HuH-7 (cell line): Measurements from ENCODE around the gene COL23A1.
"Not testable (repeated sequence)": the region's sequence is repeated elsewhere in the genome, so short reads cannot be mapped to it uniquely, and the experiment has no call there.

Experiments
- DNase-seq: peaks from one replicate; pipeline ENCODE4 v3.0.0; 2011; ENCODE audit warnings: low spot score

The COL23A1 gene

DNA sequence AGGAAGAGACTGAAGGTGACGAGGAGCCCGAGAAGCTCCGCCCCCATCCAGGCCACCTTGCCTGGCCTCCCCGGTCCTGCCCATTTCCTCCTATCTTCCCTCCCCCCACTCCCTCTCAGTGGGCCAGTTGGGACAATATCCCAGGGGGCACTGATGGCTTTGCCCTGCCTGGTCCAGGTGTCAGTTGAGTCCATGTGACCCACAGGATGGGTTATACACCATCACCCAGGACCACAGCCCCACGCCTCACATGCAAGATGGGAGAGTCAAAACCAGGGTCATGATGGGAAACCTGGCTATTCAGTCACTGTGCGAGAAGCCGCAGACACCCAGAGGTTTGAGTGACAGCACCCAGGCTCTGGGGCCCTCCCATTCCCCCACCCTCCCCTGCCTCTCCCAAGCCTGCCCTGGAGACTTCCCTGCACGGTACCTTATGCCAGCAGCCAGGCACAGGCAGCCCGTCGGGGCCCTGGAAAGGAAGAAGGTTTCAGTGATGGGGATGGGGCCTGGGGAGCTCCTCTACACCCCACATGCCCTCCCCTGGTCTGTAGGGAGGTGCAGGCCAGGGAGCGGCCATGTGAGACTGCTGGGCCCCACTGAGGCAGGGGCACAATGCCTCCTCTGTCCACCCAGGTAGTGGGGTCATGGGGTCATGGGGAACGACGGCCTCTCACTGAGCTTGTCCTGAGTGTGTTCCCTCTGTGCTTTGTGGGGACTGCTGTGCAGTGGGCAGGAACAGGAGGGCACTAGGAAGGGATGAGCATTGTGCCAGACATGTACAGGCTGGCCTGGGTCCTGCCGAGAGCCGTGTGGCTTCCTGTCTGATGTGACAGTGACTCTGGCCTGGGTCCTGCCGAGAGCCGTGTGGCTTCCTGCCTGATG, 351.2 kb downstream of the COL23A1 start:
- DNase-seq, result no peak

DNA sequence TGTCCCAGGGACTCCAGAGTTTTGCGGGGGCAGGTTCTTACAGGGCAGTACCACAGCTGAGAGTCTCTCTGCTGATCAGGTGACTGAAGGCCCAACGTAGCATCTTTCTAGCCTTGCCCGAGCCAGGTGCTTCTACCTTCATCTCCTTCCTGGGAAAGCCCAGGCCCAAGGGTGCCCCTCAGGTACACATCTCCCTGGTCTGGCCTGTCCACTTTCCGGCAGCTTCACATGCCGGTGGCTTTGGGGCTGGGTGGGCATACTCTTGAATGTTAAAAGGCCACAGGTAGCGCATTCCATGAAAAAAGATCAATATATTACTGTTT, 351.9 kb downstream of the COL23A1 start:
- no peak for DNase-seq

DNA sequence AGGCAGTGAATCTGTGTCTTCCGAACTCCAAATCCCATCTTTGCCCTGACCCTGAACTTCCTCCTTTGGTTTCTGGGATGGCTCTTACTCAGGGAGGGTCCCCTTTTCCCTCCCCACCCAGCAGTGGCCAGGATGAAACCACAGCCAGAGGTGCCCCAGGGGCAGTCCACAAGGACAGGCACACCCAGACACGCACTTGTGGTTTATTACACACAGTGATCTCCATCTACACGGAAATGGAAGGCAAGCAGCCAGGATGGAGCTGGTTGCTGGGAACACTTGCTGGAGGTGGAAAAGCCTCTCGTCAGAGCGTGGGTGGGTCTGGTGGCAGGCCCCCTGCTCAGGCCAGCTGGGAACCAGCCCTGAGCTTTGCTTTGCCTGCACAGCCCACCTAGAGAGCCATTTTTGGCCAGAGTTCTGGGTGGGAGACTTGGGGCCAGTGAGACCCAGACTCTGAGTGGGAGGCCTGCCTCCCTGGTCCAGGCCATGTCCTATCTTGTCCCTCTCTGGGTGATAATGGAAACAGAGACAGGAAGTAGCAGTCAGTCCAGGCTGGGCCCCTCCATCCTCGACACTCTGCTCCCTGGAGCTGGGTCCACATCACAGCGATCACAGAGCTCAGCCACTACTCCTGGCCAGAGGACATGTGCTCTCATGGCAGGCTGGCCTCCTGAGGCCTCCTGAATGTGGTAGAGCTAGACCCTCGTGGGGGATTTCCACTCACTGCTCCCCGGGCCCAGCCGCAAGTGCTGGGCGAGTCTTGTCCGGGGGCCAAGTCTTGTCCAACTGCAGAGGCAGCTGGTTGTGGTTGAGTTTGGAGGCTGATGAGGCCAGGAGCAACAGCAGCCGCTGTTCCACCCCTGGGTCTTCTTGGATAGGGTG, 352.5 kb downstream of the COL23A1 start:
- DNase-seq, result no peak

DNA sequence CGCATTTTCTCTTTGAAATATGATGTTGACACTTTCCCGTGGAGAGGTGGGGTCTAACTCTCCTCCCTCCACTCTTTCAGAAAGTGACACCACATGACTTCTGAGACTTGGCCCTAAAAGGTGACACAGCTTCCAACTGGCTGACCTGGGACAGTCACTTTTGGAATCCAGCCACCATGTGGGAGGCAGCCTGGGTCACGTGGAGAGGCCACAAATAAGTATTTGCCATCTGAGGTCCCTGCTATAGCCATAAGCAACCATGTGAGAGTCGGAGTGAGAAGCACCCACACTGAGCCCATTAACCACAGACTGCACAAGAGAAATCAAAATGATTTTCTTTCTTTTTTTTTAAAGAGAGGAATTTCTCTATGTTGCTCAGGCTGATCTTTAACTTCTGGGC, 353.5 kb downstream of the COL23A1 start:
- DNase-seq, result no peak

DNA sequence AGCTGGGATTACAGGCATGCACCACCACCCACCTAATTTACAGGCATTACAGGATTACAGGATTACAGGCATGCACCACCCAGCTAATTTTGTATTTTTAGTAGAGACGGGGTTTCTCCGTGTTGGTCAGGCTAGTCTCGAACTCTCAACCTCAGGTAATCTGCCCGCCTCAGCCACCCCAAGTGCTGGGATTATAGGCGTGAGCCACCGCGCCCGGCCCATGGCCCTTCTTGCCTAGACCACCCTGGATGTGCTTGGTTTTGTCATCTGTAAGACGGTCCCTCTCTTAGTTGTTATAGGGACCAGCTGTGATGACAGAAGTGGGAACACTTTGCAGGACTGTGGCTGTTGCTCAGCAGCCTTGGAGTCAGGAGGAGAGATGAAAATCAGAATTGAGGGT, 354.1 kb downstream of the COL23A1 start:
- DNase-seq, result no peak

DNA sequence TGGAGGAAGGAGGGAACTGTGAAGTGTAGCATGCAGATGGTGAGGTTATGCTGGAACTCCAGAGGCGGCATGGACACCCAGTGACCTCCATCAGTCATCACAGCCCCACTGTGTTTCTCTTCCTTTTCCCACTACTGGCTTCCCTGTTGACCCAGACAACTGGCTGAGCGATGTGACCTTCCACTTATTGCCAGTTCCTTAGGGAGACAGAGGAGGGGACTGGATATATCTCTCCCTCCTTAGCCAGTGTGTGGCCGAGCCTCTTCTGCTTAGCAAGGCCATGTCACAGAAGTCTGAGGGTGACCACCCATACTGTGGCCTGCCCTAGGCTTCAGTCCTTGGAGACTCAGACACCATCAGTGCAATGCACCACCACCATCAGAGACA, 354.6 kb downstream of the COL23A1 start:
- no peak for DNase-seq

DNA sequence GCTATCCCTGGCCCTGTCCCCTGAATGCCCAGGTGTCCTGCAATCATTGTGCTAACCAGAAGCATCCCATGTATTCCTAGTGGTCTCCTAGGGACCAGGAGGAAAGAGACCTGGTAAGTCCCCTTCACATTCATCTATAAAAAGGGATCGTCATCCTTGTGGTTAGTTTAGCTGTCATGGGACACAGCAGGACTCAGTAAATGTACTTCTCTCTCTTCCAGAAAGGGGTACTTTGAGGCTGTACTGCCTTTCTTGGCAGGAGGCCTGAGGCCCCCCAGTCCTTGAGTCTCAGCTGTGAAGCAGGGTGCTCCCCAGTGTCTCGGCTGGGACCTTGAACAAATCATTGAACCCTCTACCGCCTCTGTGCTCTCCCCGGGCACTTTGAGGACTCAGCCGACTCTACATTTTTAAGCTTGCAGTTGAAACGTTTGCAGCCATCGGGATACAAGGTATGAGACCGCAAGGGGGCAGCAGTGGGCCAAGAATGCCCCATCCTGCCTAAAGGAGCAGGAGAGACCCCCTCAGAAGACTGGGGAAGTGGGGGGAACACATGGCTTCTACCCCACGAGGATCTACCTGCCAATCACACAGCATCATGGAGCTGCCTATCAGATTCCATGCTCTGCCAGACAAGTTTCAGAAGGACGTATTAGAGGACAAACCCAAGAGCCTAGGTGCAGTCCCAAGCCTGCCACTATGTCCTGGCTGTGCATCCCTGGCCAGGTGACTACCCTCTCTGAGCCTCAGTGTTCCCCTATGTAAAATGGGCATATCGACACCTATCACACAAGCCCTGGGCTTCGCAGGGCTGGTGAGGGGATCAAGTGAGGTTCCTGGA, 355.2 kb downstream of the COL23A1 start:
- peak; percentile 95 for DNase-seq

DNA sequence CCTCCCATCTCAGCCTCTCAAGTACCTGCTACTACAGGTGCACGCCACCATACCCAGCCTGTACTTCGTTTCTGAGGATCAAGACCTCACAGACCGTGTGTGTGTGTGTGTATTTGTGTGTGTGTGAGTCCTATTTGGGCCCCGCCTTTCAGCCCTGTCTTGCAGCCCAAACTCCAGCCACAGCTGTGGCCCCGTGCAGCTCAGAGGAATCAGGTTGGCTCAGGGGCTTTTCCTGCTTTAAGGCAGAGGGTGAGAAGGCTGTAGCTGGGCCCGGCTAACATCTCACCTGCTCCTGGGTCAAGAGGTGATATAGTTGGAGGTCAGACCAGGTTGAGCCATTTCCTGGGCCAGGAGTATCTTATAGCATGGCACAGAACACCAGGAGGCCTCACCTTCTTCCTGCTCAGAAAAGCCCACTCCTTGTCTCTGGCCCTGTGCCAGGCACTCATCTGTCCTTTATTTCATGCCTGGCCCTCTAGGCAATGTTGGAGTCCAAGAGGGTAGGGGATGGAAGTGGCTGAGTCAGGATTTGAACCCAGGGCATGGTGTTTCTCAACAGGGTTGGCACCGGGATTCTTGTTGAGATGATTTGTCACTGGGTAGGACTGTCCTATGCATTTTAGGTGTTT, 356.0 kb downstream of the COL23A1 start:
- no peak for DNase-seq

DNA sequence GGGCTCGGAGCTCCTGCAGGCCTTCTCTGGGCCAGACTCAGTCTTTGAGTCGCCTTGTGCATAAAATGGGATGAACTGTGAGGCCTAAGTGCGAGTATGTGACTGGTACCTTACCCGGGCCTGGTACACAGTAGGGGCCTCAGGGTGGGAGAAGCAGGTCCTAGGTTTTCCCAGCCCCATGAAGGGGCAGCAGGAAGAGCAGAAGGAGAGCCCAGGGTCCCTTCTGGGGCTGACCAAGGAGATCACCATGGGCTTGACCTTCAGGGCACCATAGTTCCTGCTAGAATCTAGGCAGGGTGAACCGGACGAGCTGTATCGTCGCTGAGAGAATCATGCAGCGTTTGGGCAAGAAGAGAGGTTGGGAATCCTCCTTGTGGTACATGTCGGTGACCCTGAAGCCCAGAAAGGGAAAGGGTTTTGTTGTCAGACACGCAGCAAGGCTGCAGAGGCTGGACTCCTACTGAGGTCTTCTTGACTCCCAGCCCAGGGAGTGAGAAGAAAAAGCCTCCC, 357.2 kb downstream of the COL23A1 start:
- no peak for DNase-seq

DNA sequence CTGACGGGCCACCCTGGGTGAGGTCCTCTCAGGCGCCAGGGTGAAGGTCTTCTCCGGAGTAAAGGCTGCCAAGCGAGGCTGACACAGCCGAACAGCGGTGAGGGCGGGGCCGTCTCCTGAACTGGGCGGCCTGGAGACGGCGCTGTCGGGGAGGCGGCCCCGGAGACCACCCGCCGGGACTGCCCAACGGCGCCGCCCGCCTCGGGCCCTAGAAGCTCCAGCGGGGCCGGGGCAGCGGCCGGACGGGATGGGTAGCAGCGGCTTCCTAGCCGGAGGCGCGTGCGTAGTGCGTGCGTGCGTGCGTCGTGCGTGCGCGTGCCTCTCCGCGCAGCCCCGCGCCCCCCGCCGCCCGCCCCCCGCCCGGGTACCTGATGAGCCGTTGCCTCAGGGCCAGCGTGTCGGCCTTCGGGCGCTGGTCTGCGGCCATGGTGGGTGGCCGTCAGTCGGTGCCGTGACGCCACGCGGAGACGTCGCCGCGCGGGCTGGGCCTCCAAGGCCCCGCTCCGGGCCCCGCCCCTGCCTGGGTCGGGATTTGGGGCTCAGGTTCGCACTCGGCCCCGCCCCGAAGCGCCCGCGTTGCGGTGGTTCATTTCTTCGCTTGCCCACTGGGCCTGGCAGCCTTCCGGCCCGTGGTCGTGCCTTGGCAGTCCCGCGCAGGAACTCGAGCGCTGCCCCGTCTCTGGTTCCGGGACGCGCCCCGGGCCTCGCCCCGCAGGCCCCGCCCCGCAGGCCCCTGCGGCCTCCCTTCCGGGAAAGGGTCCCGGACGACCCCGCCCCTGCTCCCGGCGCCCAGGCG, 357.9 kb downstream of the COL23A1 start, which contains the start of gene PHYKPL:
PHYKPL (minus strand) TSS at position 679 of the 796 bp plus-strand sequence; CDS start at position 427, 252 bp downstream.
- peak; percentile 78 for DNase-seq

DNA sequence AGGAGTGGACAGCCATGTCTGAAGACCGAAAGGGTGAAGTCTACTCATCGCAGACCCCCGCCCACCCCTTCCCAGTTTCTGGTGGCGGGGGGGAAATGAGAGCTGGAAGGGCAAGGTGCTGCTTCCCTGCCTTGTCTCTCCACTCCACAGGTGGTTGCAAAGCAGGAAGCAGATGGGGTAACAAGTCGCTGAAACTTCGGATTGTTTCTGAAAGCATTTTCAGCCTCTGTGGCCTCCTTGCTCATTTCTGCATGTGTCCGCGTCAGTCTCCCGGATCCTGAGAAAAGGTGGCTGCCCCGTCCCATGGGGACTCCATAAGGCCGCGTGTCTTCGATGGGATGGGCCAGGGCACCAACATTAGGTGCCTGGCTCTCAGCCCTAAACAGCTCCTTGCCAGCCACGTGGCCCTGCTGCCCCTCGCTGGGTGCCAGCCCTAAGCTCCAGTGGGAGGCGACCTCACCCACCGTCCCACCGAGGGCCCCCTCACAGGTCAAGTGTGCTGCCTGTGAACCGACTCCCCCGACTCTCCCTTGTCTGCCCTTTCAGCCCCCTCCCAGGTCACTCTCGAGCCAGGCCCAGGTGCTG, 358.6 kb downstream of the COL23A1 start:
- no peak for DNase-seq

DNA sequence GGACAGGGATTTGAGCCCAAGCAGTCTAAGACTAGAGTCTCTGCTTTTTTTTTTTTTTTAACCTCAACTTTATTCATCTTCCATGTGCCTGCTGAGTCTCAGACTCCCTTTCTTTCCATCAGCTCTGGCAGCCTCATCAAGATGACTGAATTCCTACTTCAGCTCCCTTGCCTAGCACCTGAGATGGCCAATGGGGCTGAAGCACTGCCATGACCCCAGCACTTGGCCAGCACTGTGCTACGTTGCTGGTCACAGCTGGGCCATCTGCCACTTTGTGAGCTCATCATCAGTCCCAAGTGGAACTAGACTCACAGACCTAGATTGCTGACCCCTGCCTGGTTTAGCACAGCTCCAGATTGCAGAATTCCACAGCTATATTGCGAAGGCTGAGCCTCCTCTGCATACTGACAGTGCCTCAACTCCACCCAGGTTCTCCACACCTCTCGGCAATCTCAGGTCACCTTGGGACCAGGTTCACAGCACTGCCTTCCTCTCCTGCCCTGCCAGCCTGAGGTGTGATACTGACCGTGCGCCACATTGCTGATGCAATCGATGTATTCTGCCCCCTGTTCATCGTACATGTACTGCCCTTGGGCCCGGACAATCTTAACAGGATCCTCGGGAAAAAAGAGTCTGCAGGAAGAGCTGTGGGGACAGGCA, 359.2 kb downstream of the COL23A1 start:
- no peak for DNase-seq

DNA sequence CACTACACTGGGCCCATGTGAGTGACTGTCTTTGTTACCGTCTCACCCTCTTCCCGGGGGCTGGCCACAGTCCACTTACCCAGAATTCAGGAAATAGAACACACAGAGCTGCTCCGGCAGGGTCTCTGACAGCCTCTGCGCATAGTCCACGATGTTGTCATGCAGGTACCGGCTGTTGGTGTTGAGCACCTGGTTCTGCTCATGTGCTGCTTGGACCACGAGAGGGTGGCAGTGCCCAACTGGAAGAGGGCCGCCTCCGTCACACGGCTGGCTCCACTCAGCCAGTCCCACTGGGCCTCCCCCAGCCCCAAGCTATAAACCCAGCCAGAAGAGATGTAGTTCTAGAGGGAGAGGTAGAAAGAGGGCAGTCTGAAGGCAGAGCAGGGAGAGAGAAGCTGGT, 360.3 kb downstream of the COL23A1 start:
- DNase-seq, result no peak

DNA sequence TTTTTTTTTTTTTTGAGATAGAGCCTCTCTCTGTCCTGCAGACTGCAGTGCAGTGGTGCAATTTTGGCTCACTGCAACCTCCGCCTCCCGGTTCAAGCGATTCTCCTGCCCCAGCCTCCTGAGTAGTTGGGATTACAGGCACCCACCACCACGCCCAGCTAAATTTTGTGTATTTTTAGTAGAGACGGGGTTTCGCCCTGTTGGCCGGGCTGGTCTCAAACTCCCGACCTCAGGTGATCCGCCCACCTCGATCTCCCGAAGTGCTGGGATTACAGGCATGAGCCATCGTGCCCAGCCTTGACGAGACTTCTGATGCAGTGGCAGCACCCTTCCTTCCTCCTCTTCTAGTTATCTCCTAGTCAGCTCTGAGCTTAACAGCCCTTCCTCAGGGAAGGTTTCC, 361.1 kb downstream of the COL23A1 start:
- not testable (repeated sequence) for DNase-seq

DNA sequence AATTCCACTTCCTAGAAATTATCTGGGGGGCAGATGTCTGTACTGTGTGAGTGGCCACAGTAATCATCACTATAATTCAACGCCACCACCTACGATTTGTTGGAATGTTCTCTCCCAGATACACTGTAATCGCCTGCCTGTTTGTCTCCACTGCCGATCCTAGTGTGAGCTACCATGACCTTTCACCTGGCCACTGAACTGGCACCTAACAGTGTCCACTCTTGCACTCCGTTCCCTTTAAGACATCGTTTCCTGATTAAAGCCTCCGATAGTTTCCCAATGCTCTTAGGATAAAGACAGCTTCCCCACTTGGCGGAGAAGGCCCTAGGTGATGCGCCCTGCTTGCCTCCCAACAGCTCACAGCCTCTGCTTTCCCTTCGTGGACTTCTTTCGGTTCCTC, 361.6 kb downstream of the COL23A1 start:
- DNase-seq, result no peak

DNA sequence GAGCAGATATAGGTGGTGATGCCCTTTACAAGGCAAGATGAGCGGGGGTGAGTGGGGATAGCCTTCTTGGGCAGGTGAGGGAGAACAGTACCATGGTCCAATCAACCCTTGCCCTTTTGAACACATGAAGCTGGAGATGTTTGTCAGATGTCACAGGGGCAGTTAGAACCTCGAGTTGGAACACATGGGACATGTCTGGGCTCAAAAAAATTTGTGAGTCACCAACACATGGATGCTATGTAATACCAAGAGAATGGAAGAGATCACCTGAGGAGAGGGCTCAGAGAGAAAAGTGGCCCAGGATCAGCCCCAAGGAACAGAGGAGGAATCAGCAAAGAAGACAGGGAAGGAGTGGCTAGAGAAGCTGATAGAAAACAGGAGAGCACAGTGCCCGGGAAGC, 362.3 kb downstream of the COL23A1 start:
- no peak for DNase-seq

DNA sequence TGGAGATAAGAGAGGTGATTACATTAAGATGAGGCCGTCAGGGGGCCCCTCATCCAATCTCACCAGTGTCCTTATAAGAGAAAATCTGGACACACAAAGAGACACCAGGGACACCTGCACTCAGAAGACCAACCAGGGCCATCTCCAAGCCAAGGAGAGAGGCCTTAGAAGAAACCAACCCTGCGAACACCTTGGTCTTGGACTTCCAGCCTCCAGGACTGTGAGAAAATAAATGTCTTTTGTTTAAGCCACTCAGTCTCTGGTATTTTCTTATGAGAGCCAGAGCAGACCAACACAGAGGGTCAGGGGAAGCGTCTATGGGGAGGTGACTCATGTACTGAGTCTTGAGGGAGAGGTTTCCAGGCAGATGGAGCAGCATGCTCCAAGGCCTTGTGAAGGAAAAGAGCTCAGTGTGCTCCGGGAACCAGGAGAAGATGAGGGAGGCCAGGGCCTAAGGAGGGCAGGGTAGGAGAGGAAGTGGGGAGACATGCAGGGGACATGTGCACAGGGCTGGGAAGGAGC, 363.0 kb downstream of the COL23A1 start:
- no peak for DNase-seq

DNA sequence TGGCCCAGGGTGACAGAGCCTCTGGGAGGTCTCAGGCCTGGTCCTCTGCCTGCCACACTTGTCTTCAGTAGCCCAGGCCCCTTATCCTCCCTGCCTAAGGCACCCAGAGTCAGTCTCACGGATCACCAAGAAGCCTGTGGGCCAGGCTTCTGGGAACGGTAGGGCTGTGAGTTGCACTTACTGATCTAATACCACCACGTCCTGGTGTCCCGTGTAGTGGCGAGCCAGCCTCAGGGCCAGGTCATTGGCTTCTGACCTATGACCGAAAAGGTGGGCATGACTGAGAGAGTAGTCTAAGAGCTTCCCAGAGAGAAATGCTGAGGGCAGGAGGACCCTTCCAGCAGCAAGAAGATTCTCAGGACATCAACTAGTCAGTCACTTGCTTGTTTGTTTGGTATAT, 365.0 kb downstream of the COL23A1 start:
- DNase-seq, result no peak

DNA sequence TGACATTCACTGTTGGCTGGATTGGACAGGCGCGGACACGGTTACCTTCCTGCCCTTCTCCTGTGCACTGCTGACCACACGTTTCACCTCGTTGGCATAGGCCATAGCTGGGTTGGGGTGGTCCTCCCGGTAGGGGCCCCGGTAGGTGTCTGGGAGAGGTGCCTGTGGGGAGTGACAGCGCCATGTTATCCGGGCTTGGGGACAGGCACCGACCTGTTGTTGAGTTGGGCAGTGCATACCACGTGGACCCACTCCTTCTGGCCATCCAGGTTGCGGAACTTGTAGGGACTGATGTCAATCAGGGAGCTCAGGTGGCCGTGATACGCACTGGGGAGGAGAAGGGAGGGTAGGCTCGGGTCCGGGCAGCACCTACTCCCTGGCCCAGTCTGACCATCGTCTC, 365.8 kb downstream of the COL23A1 start:
- DNase-seq, result no peak
